Endodermal cell (in vitro differentiated cells): ENCODE data around the gene RHOH. TPM values are rescaled to one million over a fixed set of nuclear protein-coding genes. Genes with fewer than 3 reads are reported as not detected.

Experiments
- DNase-seq: peaks from one replicate; pipeline ENCODE4 v3.0.0-alpha.2; 2017
- H3K27ac ChIP-seq: 2 replicates; pipeline ENCODE4 v1.5.1; 2013; ENCODE audit warnings: mild to moderate bottlenecking, low read depth, low read length, moderate library complexity
- H3K27me3 ChIP-seq: 2 replicates; pipeline ENCODE4 v1.6.1; 2013; ENCODE audit warnings: mild to moderate bottlenecking, low read length, moderate library complexity; ENCODE audit not compliant: insufficient read depth, control insufficient read depth, poor library complexity, severe bottlenecking
- H3K36me3 ChIP-seq: 2 replicates; pipeline ENCODE4 v1.7.0; 2013; ENCODE audit warnings: mild to moderate bottlenecking, low read length, moderate library complexity; ENCODE audit not compliant: control insufficient read depth, insufficient read depth
- H3K4me1 ChIP-seq: one replicate; pipeline ENCODE4 v1.7.0; 2013; ENCODE audit warnings: low read length; ENCODE audit not compliant: control insufficient read depth, insufficient read depth
- H3K4me3 ChIP-seq: 2 replicates; pipeline ENCODE4 v1.5.1; 2013; ENCODE audit warnings: mild to moderate bottlenecking, low read length, moderate library complexity
- H3K9ac ChIP-seq: 2 replicates; pipeline ENCODE4 v1.6.1; 2013; ENCODE audit warnings: mild to moderate bottlenecking, low read length, moderate library complexity; ENCODE audit not compliant: poor library complexity, severe bottlenecking; ENCODE audit errors: extremely low read depth
- H3K9me3 ChIP-seq: 2 replicates; pipeline ENCODE4 v1.6.1; 2013; ENCODE audit warnings: mild to moderate bottlenecking, low read length, moderate library complexity; ENCODE audit not compliant: control insufficient read depth
- H3K27ac Mint-ChIP-seq: 2 replicates; pipeline ENCODE4 v1.8.0; 2020; ENCODE audit warnings: mixed read lengths
- H3K27me3 Mint-ChIP-seq: 2 replicates; pipeline ENCODE4 v1.8.0; 2021; ENCODE audit warnings: mild to moderate bottlenecking, mixed read lengths; ENCODE audit not compliant: insufficient read depth
- H3K36me3 Mint-ChIP-seq: 2 replicates; pipeline ENCODE4 v1.8.0; 2020; ENCODE audit warnings: low read depth, mixed read lengths
- H3K4me1 Mint-ChIP-seq: 2 replicates; pipeline ENCODE4 v1.8.0; 2020; ENCODE audit warnings: mixed read lengths
- H3K4me3 Mint-ChIP-seq: 2 replicates; pipeline ENCODE4 v1.8.0; 2020; ENCODE audit warnings: mild to moderate bottlenecking, moderate library complexity, mixed read lengths
- H3K9me3 Mint-ChIP-seq: 2 replicates; pipeline ENCODE4 v1.8.0; 2020; ENCODE audit warnings: mild to moderate bottlenecking, mixed read lengths
- WGBS, 2 experiments: methylation state at CpG; one replicate each; pipeline versions ENCODE4 v1.1.5 to v1.1.7; 2013; ENCODE audit warnings: missing lambda C conversion rate in 2 of 2, mixed read lengths in 1 of 2; ENCODE audit not compliant: insufficient coverage in 1 of 2, insufficient read length in 1 of 2; 5-methylcytosine and 5-hydroxymethylcytosine counted together
- total RNA-seq, 2 donors: library from RNA; stranded (reverse); fragmentation: NEBNext Ultra II Directional in 1 of 2; extraction: Animal tissue kit (Norgen Biotek cat#: 25700) in 1 of 2; gene quantifications; 2 replicates in 1 of 2; 3 replicates in 1 of 2; pipeline ENCODE4 v1.2.1, GENCODE V29; 2021
- TF ChIP-seq, protein P1 (sequence below): fragments of 200-600 bp; sonication (generic); conservative IDR thresholded peaks from 2 replicates; pipeline ENCODE4 v1.5.0; 2021; ENCODE audit warnings: antibody characterized with exemption, mild to moderate bottlenecking

RHOH gene
- total RNA-seq, 2 donors from 2014 or later = 2.9 to 9.4 TPM

DNA sequence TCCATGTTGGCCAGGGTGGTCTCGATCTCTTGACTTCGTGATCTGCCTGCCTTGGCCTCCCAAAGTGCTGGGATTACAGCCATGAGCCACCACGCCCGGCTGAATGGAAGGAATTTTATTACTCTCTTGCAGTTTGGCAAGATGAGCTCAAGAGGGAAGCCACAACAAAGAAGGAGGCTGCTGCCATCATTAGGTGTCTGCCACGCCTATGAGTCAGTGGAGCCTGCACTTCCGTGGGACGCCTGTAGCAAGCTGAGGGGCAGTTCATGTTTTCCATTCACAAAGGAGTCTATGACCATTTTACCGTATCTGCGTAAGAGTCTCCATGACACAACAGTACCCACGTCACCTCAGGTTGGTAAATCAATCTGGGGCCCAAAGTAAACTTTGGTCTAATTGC, 87.1 kb downstream of the RHOH start:
- DNase-seq = no peak
- Histone ChIP-seq H3K27me3 (no peaks in the 10 kb centered on the region), H3K27ac (no peak overlapping the region), H3K4me1 (no peaks in the 10 kb centered on the region), H3K36me3 (no peaks in the 10 kb centered on the region), H3K4me3 (no peak overlapping the region), H3K9ac (no peak overlapping the region), H3K9me3 (no peaks in the 10 kb centered on the region)
- Mint-ChIP-seq H3K9me3 (no peaks in the 10 kb centered on the region), H3K27me3 (peaks cover 5% of the 10 kb centered on the region), H3K4me3 (no peak overlapping the region), H3K36me3 (no peaks in the 10 kb centered on the region), H3K4me1 (peaks cover 7% of the 10 kb centered on the region), H3K27ac (no peak overlapping the region)
- TF ChIP-seq, protein P1, sequence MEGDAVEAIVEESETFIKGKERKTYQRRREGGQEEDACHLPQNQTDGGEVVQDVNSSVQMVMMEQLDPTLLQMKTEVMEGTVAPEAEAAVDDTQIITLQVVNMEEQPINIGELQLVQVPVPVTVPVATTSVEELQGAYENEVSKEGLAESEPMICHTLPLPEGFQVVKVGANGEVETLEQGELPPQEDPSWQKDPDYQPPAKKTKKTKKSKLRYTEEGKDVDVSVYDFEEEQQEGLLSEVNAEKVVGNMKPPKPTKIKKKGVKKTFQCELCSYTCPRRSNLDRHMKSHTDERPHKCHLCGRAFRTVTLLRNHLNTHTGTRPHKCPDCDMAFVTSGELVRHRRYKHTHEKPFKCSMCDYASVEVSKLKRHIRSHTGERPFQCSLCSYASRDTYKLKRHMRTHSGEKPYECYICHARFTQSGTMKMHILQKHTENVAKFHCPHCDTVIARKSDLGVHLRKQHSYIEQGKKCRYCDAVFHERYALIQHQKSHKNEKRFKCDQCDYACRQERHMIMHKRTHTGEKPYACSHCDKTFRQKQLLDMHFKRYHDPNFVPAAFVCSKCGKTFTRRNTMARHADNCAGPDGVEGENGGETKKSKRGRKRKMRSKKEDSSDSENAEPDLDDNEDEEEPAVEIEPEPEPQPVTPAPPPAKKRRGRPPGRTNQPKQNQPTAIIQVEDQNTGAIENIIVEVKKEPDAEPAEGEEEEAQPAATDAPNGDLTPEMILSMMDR = no peak
- WGBS, 2 experiments = 91 to 92% methylated on average over 10 of the region's 10 CpGs

DNA sequence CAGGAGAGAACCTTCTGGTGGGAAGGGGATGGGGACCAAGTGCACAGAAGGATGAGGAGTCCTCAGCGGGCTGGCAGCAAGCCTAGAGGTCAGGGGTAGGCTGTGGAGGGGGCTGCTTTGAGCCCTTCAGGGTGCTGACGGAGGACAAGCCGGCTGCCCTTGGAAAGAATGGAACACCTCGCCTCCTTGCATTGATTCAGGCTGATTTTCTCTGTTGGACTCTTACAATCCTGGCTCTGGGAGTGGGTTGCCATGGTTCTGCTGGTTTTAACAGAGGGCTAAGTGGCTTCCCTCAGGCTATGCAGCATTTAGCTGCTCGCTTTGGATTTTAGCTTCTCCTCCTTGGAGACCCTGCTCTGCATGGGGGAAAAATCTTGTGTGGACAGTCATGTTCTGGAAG, 88.9 kb downstream of the RHOH start:
- H3K4me1 ChIP-seq = no peaks in the 10 kb centered on the region
- H3K27me3 Mint-ChIP-seq = peaks cover 5% of the 10 kb centered on the region
- H3K27ac Mint-ChIP-seq = no peak overlapping the region
- H3K27ac ChIP-seq = no peak overlapping the region
- no peak for DNase-seq
- TF ChIP-seq, protein P1 = no peak
- H3K4me3 Mint-ChIP-seq = no peak overlapping the region
- no peak overlapping the region for H3K4me3 ChIP-seq
- H3K9me3 ChIP-seq = no peaks in the 10 kb centered on the region
- H3K27me3 ChIP-seq = no peaks in the 10 kb centered on the region
- whole genome bisulfite sequencing, 2 experiments = 73 to 90% methylated on average over 2 to 5 of the region's 5 CpGs
- H3K4me1 Mint-ChIP-seq = peaks cover 14% of the 10 kb centered on the region
- H3K9me3 Mint-ChIP-seq = no peaks in the 10 kb centered on the region
- no peak overlapping the region for H3K9ac ChIP-seq
- H3K36me3 ChIP-seq = no peaks in the 10 kb centered on the region
- no peaks in the 10 kb centered on the region for H3K36me3 Mint-ChIP-seq

DNA sequence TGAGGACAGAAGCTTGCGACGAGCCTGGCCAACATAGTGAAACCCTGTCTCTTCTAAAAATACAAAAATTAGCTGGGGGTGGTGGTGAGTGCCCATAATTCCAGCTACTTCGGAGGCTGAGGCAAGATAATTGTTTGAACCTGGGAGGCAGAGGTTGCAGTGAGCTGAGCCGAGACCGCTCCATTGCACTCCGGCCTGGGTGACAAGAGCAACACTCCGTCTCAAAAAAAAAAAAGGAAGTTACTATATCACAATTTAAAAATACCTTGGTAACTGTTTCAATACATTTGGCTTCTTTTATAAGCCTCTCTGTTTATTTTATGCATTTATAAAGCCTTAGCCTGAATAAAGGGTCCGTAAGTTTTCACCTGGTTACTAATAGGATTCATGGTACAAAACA, 91.7 kb downstream of the RHOH start:
- TF ChIP-seq, protein P1 = no peak
- DNase-seq = no peak
- H3K9me3 ChIP-seq = no peaks in the 10 kb centered on the region
- no peak overlapping the region for H3K4me3 Mint-ChIP-seq
- H3K27me3 Mint-ChIP-seq = peaks cover 2% of the 10 kb centered on the region
- H3K27me3 ChIP-seq = no peaks in the 10 kb centered on the region
- H3K4me1 ChIP-seq = no peaks in the 10 kb centered on the region
- peaks cover 11% of the 10 kb centered on the region for H3K4me1 Mint-ChIP-seq
- H3K27ac Mint-ChIP-seq = no peak overlapping the region
- H3K27ac ChIP-seq = no peak overlapping the region
- peaks cover 3% of the 10 kb centered on the region for H3K36me3 Mint-ChIP-seq
- no peak overlapping the region for H3K4me3 ChIP-seq
- H3K9ac ChIP-seq = no peak overlapping the region
- peaks cover 5% of the 10 kb centered on the region for H3K9me3 Mint-ChIP-seq
- H3K36me3 ChIP-seq = no peaks in the 10 kb centered on the region
- WGBS, 2 experiments = 97% methylated on average over 5 to 8 of the region's 8 CpGs
